LoVo (cell line): ENCODE data around the gene ARL4C.
"Not testable (repeated sequence)": the region's sequence is repeated elsewhere in the genome, so short reads cannot be mapped to it uniquely, and the experiment has no call there.

ENCODE experiments used
- DNase-seq: peaks from one replicate; pipeline ENCODE4 v3.0.0-alpha.2; 2016; ENCODE audit warnings: low spot score

ARL4C gene

DNA sequence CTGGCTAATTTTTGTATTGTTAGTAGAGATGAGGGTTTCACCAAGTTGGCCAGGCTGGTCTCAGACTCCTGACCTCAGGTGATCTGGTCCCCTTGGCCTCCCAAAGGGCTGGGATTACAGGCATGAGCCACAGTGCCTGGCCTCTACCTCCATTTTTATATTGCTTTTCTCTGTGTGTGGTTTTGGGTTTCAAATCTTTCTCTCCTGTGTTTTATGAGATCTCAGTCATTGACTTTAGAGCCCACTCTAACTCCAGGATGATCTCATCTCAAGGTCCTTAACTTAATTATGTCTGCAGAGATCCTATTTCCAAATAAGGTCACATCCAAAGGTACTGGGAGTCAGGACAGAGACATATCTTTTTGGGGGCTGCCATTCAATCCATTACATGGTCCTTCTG, 24.7 kb downstream of the ARL4C start:
- no peak for DNase-seq

DNA sequence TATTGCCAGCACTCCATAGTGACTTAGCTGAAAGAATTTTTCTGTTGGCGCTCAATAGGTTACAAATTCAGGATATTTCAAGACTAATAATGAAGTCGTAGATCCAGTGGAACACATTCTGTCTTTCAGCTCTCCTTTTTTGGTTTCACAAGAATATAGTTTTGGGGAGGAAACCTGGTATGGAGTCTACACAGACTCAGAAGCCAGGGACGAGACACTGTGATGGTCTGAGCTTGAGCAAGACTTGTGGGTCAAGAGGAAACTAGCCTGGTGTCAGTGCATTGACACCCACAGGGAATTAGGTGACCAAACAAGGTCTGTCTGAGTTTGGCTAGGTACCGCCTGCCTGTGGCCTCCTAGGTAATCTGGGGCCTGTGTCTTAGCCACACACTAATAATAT, 26.9 kb downstream of the ARL4C start:
- no peak for DNase-seq

DNA sequence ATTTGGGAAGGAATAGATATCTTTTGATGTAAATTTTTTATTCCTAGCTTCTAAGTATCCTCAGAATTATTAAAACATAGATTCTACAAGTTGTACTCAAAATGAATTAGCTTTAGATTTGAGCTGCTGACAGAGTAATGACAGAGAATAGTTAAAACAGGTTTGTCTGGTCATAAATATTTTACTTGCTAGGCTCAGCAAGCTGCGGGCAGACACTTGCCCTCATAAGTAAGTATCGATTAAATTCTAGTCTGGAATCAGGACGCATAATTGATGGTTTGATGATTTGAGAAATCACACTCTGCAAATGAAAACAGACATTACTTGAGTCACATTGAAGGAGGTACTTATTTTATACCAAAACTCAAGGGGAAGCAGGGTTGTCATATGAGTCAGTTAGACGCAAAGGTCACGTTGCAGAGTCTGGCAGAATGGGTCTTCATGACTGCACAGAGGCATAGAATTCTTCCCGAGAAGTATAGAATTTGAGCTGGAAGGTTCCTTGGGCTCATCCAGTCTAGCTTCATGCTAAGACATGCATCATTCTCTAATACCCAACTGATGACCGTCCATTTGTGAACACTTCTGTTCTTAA, 27.5 kb downstream of the ARL4C start:
- no peak for DNase-seq

DNA sequence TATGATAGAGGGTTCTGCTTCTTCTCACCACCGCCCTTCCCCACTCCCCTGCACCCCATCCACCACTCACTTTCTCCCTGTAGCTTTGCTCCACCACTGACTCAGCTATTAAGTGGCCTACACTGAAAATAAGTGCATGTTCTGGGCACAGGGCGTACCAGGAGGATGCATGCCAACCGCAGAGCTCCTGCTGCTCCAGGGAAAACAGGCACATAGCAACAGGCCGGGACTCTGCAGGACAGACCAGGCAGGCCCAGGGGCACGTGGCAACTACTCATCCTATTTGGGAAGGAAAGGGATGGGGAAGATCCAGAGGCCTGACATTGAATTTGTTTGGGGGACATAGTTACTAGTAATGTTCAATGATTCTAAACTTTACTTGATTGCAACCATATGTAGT, 28.4 kb downstream of the ARL4C start:
- DNase-seq: no peak

DNA sequence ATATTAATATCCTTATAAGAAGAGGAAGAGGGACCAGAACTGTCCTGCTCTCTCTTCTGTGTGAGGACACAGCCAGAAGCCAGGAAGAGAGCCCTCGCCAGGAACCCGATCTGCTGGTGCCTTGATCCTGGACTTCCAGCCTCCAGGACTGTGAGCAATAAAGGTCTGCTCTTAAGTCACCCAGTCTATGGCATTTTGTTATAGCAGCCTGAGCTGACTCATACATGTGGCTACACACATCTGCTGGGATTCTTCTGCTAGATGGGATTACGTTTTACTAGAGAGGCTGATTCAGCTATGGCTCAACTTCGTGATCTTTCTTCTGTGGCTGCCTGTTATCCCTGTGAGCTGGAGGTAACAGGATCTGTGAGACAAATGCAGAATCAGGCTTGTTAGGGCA, 29.6 kb downstream of the ARL4C start:
- DNase-seq: no peak

DNA sequence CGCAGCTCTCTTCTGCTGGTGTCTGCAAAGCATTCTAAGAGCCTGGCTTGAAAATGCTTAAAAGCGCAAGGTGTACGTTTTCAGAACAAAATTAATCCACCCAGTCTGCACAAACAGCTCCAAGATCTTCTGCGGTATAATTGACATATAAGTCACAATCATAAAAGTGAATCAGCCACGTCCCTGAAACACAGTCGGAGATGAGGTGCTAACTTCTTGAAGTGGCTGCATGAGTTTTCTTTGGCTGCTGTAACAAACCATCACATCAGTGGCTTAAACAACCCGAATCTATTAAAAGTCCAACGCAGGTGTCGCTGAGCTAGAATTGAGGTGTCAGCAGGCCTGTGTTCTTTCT, 32.6 kb downstream of the ARL4C start:
- DNase-seq: no peak

DNA sequence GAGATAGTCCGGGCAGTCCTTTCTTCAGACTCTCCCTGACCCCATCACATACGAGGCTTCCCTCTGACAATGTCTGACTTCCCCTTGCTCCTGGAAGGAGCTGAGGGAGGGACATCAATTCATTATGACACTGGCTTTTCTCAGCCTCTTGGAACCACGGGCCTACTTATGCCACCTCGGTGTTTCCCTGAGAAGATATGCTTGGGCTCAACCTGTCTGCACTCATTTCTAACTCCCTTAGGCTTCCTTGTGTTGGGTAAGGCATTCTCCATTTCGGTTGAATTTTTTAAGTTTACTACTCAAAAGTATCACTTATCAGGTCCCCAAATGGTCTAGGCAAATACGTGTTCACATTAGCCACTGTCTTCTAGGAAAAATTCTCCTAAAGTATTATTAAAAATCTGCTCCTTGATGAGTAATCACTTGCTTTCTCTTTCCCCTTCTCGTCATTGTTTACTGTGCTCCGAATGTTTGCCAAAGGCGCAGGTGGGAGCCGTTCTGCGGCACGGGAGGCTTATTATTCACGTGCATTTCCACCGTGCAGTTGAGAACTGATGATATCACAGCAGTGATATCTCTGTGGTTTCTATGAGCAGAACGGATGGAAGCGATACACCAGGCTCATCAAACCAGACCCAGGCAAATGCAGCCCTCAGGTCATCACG, 33.1 kb downstream of the ARL4C start:
- DNase-seq: peak; percentile 81

DNA sequence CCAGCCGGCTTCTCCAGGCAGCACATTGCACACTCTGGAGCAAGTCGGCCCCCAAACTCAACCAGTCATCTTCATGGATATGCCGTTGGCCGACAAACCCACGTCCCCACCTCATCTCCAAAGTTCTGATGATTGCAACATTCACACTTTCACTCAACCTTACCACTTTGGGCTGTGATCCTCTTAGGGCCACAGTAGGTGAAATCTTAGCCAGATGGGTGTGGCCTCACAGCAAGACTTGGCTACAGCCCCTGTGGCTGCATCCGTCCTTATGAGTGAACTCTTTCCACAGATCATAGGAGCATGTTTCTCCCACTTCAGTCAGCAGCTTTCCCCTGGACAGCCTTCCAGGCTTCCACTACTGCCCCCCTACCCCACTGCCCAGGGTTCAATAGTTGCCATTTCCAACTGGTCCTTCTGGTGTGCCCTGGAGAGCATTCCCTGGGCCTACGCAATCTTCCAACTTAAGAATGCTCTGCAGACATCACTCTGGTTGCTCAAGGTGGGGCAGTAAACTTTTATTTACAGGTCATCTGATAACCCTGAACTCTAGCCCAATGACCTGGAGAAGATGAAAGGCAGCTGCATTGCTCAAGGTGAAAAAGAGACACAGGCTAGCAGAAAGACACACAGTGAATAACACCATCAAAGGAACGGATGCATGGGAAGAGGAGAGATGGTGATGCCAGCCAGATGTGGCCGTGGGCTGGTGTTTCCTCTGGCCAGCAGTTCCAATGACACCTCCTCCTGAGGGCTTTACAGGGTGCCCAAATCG, 34.5 kb downstream of the ARL4C start:
- no peak for DNase-seq

DNA sequence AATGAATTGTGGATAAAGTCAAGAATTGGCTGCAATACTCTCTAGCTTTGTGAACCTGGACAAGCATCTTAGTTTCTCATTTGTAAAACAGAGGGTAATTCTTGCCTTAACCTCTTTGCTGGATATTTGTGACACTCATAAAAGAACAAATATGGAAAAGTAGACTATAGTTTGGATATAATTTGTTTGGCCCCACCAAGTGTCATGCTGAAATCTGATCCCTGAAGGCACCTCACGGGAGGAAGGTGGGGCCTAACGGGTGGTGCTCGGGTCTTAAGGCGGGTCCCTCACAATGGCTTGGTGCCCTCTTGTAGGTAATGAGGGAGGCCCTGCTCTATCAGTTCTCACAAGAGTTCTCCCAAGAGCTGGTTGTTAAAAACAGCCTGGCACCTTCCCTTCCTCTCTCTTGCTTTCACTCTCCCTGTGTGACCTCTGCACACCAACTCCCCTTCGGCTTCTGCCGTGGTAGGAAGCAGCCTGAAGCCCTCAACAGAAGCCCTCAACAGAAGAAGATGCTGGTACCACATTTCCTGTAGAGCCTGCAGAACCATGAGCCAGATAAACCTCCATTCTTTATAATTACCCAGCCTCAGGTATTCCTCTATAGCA, 37.4 kb downstream of the ARL4C start:
- no peak for DNase-seq

DNA sequence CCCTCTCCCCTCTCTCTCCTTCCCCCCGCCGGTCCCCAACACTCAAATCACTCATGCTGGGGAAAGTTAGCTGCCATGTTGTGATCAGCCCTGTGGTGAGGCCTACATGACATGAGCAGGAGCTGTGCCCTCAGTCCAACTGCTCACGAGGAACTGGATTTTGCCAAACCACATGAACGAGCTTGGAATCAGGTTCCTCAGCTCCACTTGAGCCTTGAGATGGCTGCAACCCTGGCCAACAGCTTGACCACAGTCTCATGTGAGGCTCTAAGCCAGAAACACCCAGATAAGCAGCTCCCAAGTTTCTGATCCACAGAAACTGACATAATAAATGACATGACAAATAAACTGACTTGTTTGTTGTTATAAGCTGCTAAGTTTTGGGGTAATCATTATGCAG, 38.4 kb downstream of the ARL4C start:
- no peak for DNase-seq

DNA sequence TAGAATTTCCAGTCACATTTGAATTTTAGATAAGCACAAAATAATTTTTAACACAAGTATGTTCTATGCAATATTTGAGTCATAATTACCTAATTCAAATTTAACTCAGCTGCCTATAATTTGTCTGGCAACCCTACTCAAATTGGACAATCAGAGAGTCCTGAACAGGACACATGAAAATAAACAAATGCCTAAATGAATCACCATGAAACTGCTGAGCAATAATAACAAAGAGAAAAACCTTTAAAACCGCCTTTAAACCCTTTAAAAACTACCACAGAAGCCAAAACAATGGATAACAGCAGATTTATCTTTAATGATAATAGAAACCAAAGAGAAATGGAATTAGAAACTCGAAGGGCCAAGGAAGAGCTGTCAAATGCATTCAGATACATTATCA, 39.5 kb downstream of the ARL4C start:
- DNase-seq: no peak

DNA sequence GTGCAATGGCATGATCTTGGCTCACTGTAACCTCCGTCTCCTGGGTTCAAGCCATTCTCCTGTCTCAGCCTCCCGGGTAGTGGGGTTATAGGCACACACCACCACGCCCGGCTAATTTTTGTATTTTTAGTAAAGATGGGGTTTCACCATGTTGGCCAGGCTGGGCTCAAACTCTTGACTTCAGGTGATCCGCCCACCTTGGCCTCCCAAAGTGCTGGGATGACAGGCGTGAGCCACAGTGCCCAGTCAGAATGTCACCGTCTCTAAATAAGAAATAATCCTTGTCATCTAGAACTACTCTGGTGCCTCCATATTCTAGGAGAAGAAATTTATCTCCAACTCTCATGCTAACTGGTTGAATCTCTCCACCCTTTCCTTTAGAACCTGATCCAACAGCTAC, 41.6 kb downstream of the ARL4C start:
- not testable (repeated sequence) for DNase-seq

DNA sequence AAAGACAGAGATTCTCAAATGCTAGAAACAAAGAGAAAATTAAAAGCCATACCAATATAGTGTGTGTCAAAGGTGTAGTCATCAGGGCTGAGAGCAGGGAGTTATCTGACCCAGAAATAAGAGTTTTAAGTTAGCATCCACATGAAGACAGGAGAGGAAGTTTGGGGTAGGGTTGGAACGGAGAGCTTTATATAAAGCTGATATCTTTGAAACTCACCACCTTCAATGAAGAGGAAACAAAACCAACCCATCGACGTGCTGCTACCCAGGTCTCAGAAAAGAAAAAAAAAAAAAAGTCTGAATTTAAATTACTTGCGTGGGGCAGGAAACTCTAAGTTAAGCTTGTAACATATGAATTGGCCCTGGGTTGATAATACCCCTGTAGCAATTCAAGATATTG, 42.4 kb downstream of the ARL4C start:
- DNase-seq: no peak

DNA sequence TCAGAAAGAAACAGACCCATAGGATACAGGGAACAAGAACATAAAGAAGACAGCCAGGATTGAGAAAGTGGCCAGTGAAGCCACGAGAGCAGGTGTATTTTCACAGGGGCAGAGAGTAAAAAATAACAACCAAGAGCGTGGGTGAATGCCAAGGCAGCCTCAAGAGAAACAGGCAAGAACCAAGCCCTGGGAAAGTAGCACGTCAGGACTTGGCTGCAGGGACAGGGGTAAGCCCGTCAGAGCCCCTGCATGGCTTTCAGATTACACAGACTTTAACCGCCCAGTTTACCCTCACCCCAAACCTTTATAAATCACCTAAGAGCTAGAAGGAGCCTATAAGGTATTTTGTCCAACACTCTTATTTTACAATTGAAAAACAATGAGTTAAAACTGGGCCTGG, 43.7 kb downstream of the ARL4C start:
- DNase-seq: no peak

DNA sequence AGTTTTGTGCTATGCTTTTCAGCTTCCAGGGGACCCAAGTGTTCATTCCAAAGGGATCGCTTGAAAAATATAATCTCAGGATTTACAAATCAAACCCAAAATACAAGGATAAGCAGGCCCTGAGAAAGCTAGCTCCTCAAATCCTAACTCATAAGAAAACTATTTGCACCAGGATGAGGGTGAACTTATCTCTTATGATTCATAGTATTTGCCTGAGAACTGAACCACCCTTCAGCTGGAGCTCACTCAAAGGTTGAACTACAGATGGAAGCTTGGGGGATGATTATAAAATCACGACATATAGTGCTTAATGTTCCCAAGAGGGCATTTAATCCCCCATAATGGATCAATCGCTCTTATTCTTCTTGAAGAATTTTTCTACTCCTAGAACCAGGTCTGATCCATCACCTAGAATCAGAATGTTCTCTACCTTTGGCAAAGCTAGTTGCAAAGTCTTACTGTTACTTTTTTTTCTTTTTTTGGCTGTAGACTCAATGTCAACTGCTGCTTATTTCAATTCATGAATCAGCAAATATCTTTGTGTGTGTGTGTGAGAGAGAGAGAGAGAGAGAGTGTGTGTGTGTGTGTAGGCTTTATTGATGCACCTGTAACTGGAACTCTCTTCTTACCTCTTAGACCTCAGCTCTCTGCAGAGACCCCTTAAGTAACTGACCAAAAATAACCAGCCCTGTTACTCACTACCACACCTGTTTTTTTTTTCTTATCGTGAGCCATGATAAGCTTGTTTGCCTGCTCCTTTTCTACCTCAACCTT, 44.8 kb downstream of the ARL4C start:
- peak; percentile 26 for DNase-seq

DNA sequence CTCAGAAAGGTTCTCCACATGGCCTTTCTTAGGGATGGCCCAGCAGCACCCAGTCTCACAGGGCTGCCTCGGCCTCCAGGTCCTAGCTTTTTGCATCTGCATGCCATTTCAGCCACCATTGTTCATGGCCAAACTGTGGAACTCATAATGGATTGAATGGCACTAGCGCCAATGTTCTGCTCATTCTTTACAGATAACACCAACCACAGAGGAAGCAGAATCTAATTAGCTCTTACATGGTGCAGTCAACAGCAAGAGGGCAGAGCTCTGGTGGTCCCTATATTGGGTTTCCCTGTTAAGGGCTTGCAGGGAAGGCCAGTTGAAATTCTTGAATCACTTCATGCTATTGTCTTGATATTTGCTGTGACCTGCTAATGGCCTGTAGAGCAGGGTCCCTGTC, 45.6 kb downstream of the ARL4C start:
- DNase-seq: no peak

DNA sequence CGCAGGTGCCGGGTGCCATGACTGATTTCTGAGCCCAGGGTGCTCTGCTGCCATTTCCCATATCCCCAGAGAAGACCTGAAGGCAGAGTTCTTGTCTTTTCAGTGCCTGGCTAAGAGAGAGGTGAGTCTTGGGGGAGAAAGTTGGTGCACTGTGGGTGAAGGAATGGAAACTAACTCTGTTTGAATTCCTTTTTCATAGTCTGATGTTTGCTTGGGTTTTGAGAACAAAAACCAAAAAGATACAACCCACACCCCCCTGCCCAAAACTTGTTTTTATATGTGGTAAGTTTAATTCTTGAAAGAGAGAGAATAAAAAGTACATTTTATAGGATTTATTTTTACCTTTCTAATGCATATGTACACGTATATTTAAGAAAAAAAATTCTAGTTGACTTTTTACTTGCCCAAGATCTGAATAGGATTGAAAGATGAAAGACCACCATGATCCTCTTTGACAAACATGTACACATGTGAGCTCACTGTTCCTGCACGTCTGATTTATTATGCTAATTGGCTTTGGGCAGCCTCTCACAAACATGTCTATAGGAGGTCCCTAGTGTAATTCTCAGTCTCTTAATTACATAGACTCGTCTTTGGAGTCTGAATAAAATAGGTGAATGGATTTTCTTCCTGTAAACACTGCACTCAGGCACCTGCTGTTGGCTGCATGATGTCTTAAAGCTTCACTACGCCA, 46.3 kb downstream of the ARL4C start:
- no peak for DNase-seq

DNA sequence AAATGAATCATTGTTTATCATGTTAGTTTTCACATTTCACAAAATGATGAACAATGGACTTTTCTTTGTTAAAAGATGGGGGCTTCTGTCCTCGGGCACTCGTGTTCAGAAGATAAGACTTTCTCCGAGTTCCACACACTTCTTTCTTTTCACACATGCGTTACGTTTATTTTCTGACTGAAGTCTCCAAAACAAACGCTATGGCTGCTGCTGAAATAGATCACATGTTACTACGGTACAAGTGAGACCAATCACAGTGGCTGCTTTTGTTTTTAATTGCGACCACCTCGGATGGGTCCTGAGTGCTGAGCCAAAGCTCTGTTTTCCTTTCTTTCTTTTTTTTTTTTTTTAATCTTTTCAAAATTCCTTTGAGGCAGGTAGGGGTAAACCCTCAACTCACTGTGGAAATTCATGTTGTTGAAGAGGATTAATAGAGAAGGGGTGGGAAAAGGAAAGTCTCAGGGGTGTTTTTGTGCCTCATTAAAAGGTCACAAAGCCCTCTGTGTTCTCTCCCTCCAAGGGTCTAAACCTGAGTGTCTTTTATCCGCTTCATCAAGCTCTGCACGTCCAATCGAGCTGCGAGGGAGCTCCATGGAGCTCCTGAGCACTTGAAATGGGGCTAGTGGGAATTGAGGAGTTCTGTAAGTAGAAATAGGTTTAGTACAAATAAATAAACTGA, 48.2 kb downstream of the ARL4C start:
- no peak for DNase-seq

DNA sequence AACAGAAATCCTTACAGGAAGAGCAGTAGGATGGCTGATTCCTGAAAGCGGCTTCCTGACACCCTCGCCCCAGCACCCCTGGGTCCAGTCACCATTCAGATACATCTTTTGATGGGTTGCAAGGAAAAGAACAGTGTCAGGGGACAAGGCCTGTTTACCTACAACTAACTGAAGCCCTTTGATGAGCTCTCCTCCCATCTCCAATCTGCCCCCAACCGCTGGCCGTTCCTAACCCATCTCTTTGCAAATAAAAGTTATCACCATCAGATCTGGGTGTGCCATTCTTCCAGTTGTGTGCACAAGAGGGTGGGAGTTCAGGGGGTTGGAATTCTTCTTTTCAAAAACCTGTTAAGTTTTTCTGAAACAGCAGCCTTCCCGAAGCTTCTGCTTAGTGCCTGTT, 48.9 kb downstream of the ARL4C start:
- no peak for DNase-seq

DNA sequence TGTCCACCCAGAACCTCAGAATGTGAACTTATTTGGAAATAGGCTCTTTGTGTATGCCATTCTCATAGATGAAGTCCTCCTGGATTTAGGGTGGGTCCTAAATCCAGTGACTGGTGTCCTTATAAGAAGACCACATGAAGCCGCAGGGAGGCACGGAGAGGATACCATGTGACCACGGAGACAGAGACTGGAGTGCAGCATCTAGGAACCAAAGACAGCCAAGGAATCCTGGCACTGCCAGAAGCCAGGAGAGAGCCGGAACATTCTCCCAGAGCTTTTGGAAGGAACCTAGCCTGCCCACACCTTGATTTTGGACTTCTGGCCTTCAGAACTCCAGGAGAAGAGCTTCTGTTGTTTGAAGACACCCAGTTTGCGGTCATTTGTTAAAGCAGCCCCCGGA, 49.7 kb downstream of the ARL4C start:
- no peak for DNase-seq

DNA sequence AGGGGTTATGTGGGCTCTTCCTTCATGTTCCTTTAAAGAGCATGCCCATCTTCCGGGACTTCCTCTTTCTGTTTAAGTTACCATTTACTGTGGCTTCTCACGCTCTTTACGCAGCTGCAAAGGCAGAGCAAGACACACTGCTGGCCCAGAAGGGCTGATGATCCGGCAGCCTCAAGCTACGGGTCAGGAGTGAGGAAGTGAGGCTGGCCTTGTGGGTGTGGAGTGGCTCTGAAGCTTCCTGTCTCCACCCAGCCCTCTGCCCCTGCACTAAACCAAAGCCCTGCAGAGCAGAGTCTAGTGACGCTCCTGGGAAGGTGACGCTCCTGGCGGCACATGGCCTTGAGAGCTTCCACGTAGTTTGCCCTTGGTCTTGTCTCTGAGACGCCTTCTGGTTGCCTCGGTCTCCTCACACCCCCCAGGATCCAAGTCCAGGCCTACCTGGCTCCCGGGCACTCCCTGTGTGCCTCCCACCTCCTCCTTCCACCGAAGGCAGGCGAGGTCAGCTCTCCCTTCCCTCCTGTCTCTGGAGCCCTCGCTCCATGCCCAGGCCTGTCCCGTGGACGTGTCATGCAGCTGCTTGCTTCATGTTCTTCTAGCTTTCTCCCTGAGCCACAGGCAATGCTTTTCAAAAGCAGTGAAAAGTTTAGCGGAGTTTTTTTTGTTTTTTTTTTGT, 50.3 kb downstream of the ARL4C start:
- DNase-seq: no peak
